HFF-Myc (cell line): ENCODE data around the gene LGALSL.

Experiments used
- DNase-seq: peaks from one replicate; pipeline ENCODE4 v3.0.0-alpha.2; 2011; ENCODE audit warnings: low read depth; ENCODE audit errors: extremely low read depth
- H3K4me3 ChIP-seq: replicated peaks from 2 replicates; pipeline ENCODE4 v1.5.1; 2011; ENCODE audit warnings: low read depth, mild to moderate bottlenecking, control low read depth, low read length
- CTCF ChIP-seq: IDR thresholded peaks from 2 replicates; pipeline ENCODE4 v1.5.1; 2012; ENCODE audit warnings: mild to moderate bottlenecking, low read depth, low read length, control low read depth; ENCODE audit errors: missing control alignments

LGALSL gene

GRCh38 chr2:64453770-64454385 lies at the start of gene LGALSL:
Gene LGALSL, plus strand, starts transcription at chr2:64454162. Its CDS starts 384 bp downstream, at chr2:64454546.
- peak within 1 kb of the TSS; percentile 58 for H3K4me3 ChIP-seq
- TF ChIP-seq CTCF = no peak
- DNase-seq = no peak

- DNase-seq = peak; percentile 40
- H3K4me3 ChIP-seq = no peak overlapping the region
- TF ChIP-seq CTCF = no peak
Observed at GRCh38 chr2:64404743-64405142, 49.2 kb upstream of the LGALSL start.

- peak; percentile 74 for DNase-seq
- TF ChIP-seq CTCF = no peak
- H3K4me3 ChIP-seq = no peak overlapping the region
Observed at GRCh38 chr2:64405581-64406406, 48.2 kb upstream of the LGALSL start.

- no peak overlapping the region for H3K4me3 ChIP-seq
- DNase-seq = no peak
- TF ChIP-seq CTCF = no peak
Observed at GRCh38 chr2:64406407-64406774, 47.6 kb upstream of the LGALSL start.

- no peak for TF ChIP-seq CTCF
- no peak overlapping the region for H3K4me3 ChIP-seq
- no peak for DNase-seq
Observed at GRCh38 chr2:64408031-64408430, 45.9 kb upstream of the LGALSL start.

- H3K4me3 ChIP-seq = no peak overlapping the region
Observed at GRCh38 chr2:64410671-64411070, 43.3 kb upstream of the LGALSL start.

More at GRCh38 chr2:64410671-64411070, 43.3 kb upstream of the LGALSL start:
- no peak for TF ChIP-seq CTCF
- DNase-seq = no peak
